CD8-positive, alpha-beta memory T cell (primary cell): ENCODE measurements around the gene EFTUD2. TPM values are rescaled to one million over a fixed set of nuclear protein-coding genes. Genes with fewer than 3 reads are reported as not detected.

ENCODE experiments used
- CTCF ChIA-PET: fragments of 350-600 bp; sonication (Branson Sonifier 250); formaldehyde crosslinking; loops from one replicate; lab custom pipeline; 2021; ENCODE audit warnings: antibody characterized with exemption; lab: Charles Lee
- POLR2A ChIA-PET: fragments of 350-600 bp; sonication (Branson Sonifier 250); formaldehyde crosslinking; loops from one replicate; lab custom pipeline; 2021; ENCODE audit warnings: antibody characterized with exemption; lab: Charles Lee
- DNase-seq, 5 donors: peaks; one replicate each; pipeline versions ENCODE4 v3.0.0 to v3.0.0-alpha.2; 2020 to 2022; ENCODE audit warnings: mixed read lengths in 1 of 5
- H3K27ac ChIP-seq: one replicate; pipeline ENCODE4 v1.7.0; 2013; ENCODE audit warnings: low read depth, mild to moderate bottlenecking, low read length, moderate library complexity
- H3K27me3 ChIP-seq: 2 replicates; pipeline ENCODE4 v1.7.0; 2013; ENCODE audit warnings: low read length, mild to moderate bottlenecking; ENCODE audit not compliant: insufficient read depth, poor library complexity, severe bottlenecking
- H3K36me3 ChIP-seq: 2 replicates; pipeline ENCODE4 v1.7.0; 2013; ENCODE audit warnings: mild to moderate bottlenecking, low read length, moderate library complexity; ENCODE audit not compliant: insufficient read depth
- H3K4me1 ChIP-seq: 2 replicates; pipeline ENCODE4 v1.7.0; 2013; ENCODE audit warnings: mild to moderate bottlenecking, low read length, moderate library complexity; ENCODE audit not compliant: insufficient read depth
- H3K4me3 ChIP-seq: 2 replicates; pipeline ENCODE4 v1.7.0; 2013; ENCODE audit warnings: mild to moderate bottlenecking, low read length
- H3K9me3 ChIP-seq: 2 replicates; pipeline ENCODE4 v1.7.0; 2013; ENCODE audit warnings: mild to moderate bottlenecking, low read length
- H3K27ac Mint-ChIP-seq, 8 donors: one replicate each; pipeline ENCODE4 v1.8.0; 2020 to 2021; ENCODE audit warnings: mixed read lengths in 8 of 8, mild to moderate bottlenecking in 6 of 8, inconsistent platforms in 3 of 8, moderate library complexity in 3 of 8
- H3K27me3 Mint-ChIP-seq, 2 donors: one replicate each; pipeline ENCODE4 v1.8.0; 2020 to 2021; ENCODE audit warnings: mixed read lengths in 2 of 2, mild to moderate bottlenecking in 1 of 2, moderate library complexity in 1 of 2
- H3K36me3 Mint-ChIP-seq, 3 donors: one replicate each; pipeline ENCODE4 v1.8.0; 2020 to 2021; ENCODE audit warnings: mixed read lengths in 3 of 3, inconsistent platforms in 1 of 3, mild to moderate bottlenecking in 1 of 3
- H3K4me1 Mint-ChIP-seq, 3 donors: one replicate each; pipeline ENCODE4 v1.8.0; 2020 to 2021; ENCODE audit warnings: mixed read lengths in 3 of 3, inconsistent platforms in 1 of 3, mild to moderate bottlenecking in 1 of 3
- H3K4me3 Mint-ChIP-seq, 7 donors: one replicate each; pipeline ENCODE4 v1.8.0; 2020 to 2021; ENCODE audit warnings: mixed read lengths in 7 of 7, mild to moderate bottlenecking in 6 of 7, moderate library complexity in 4 of 7, inconsistent platforms in 2 of 7
- H3K9me3 Mint-ChIP-seq, 5 donors: one replicate each; pipeline ENCODE4 v1.8.0; 2020 to 2022; ENCODE audit warnings: mixed read lengths in 5 of 5, mild to moderate bottlenecking in 3 of 5, moderate library complexity in 2 of 5, inconsistent platforms in 1 of 5
- polyA plus RNA-seq: library from polyadenylated mRNA; unstranded; fragments of 300-500 nt; fragmentation: Illumina TruSeq; gene quantifications from one replicate; pipeline ENCODE4 v1.2.3, GENCODE V29; 2021
- total RNA-seq, 2 experiments: library from RNA; stranded (reverse); gene quantifications; one replicate each; pipeline ENCODE4 v1.2.3, GENCODE V29; 2021

EFTUD2 gene
- total and polyA plus RNA-seq, 3 experiments from 2014 or later = 77.6 to 241 (median 229) TPM

DNA sequence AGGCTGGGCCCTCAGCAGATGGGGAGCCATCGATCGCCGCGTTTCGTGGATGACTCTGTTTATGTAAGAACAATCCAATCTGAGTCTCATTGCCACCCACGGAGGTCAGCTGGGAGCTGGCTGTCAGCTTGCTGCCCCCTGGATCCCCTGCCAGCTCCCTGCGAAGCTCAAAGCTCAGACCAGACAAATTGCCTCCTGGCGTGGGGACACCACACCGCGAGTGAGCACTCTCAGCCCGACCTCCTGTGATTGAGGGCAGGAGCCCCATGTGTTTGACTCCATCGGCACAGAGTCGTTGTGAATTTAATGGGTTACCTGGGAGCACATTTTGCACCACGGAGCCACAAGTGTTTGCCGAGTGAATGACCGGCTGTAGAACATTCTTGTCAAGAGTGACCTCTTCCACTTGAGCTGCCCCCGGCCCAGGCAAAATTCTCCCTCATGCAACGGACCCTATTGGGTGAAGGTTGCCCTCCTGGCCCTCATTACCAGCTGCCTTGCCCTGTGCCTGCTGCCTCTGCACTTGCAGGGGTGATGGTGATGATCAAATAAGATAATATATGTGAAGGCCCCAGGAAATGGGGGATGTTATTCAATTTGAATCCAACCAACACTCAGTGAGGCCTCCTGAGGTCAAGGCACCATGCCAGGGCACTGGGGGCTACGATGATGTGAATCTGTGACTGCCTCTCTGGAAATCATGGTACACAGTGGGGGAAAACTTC is 23.7 kb upstream of the EFTUD2 start:
- H3K9me3 ChIP-seq = no peaks in the 10 kb centered on the region
- peaks cover 2 to 21% of the 10 kb centered on the region in 2 donors for H3K27me3 Mint-ChIP-seq
- H3K36me3 ChIP-seq = no peaks in the 10 kb centered on the region
- DNase-seq = peak in 1 of 5 donors; percentile 30
- no peak overlapping the region for H3K27ac Mint-ChIP-seq
- H3K27me3 ChIP-seq = no peaks in the 10 kb centered on the region
- ChIA-PET POLR2A (no interaction called here), CTCF (interaction anchor here (1.4 to 5.6 kb wide), 2 partner anchors 98 to 275 kb away, joined by 3 to 45 read pairs; no protein-coding TSS in a partner anchor)
- H3K4me3 Mint-ChIP-seq = no peak overlapping the region
- no peak overlapping the region for H3K27ac ChIP-seq
- H3K4me3 ChIP-seq = no peak overlapping the region
- no peaks in the 10 kb centered on the region for H3K4me1 ChIP-seq
- no peaks in the 10 kb centered on the region for H3K4me1 Mint-ChIP-seq
- H3K36me3 Mint-ChIP-seq = no peaks in the 10 kb centered on the region
- H3K9me3 Mint-ChIP-seq = no peaks in the 10 kb centered on the region

GRCh38 chr17:44922136-44922535 is 22.9 kb upstream of the EFTUD2 start:
- Mint-ChIP-seq H3K36me3 (no peaks in the 10 kb centered on the region), H3K4me3 (no peak overlapping the region), H3K9me3 (no peaks in the 10 kb centered on the region), H3K27ac (peak overlapping the region in 1 of 8 donors; percentile 65), H3K27me3 (peaks cover 2 to 21% of the 10 kb centered on the region in 2 donors), H3K4me1 (no peaks in the 10 kb centered on the region)
- DNase-seq = no peak
- Histone ChIP-seq H3K4me3 (no peak overlapping the region), H3K27me3 (no peaks in the 10 kb centered on the region), H3K27ac (no peak overlapping the region), H3K36me3 (no peaks in the 10 kb centered on the region), H3K4me1 (no peaks in the 10 kb centered on the region), H3K9me3 (no peaks in the 10 kb centered on the region)
- POLR2A ChIA-PET = no interaction called here
- CTCF ChIA-PET = interaction anchor here (1.4 to 5.6 kb wide), 3 partner anchors 11 to 276 kb away, joined by 3 to 45 read pairs (median 10); no protein-coding TSS in a partner anchor

DNA sequence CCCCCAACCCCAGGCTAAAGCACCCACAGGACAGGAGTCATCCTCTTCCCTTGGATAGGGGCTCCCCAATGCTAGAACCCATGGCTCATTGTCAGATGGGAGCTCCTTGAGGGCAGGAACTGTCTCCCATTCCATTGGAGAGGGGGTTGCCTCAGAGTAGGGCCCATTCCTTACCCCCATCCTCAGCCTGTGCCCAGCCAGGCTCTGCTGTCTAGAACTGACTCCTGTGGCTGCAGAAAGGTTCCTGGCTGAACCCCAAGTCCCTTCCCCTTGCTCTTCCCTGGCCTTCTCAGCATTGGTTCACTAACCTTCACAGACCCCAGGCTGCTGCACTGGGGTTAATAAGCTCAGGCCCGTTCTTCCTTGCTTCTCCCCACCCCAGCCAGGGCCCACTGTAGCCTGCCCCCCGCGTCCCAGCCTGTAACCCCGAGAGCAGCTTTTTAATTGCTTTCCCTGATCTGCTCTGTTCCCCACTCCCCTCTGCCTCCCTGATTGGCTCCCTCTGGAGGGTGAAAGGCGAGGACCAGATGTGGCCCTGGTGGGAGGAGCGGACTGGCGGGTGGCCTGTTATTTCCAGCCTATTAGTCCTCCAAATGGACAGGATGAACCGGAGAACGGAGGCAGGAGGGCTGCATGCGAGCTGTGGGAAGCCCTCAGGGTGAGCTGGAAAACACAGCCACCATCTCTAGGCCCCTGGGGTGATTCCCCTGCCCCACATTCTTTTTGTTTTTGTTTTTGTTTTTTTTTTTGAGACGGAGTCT is 22.1 kb upstream of the EFTUD2 start:
- ChIA-PET CTCF (interaction anchor here (1.2 to 5.6 kb wide), 6 partner anchors 10 to 276 kb away, joined by 3 to 45 read pairs (median 6); no protein-coding TSS in a partner anchor), POLR2A (no interaction called here)
- Histone ChIP-seq H3K4me1 (no peaks in the 10 kb centered on the region), H3K27ac (no peak overlapping the region), H3K36me3 (no peaks in the 10 kb centered on the region), H3K9me3 (no peaks in the 10 kb centered on the region), H3K27me3 (no peaks in the 10 kb centered on the region), H3K4me3 (no peak overlapping the region)
- Mint-ChIP-seq H3K27ac (peak overlapping the region in 1 of 8 donors; percentile 65), H3K27me3 (peaks cover 2 to 21% of the 10 kb centered on the region in 2 donors), H3K9me3 (no peaks in the 10 kb centered on the region), H3K4me3 (peak overlapping the region in 1 of 7 donors; percentile 40), H3K4me1 (no peaks in the 10 kb centered on the region), H3K36me3 (no peaks in the 10 kb centered on the region)
- no peak for DNase-seq

DNA sequence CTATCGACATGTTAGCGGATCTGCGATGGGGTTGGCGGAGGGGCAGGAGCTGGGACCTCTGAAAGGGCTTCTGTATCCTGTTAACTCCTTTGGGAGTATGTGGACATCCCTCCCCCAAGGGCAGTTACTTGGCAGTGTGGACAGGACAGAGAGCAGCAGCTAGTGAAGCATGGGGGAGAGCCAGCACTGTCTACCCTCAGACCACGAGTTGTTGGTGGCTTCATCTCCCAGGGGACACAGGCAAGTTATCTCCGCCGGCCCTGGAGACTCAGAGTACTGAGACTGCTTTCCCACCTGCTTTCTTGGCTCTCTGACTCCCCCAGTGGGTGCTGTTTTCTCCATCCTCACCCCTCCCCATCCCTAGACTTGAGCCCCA is 21.3 kb upstream of the EFTUD2 start:
- no peak overlapping the region for H3K4me3 ChIP-seq
- no peaks in the 10 kb centered on the region for H3K4me1 ChIP-seq
- no peaks in the 10 kb centered on the region for H3K36me3 ChIP-seq
- H3K9me3 Mint-ChIP-seq = no peaks in the 10 kb centered on the region
- H3K27me3 Mint-ChIP-seq = peaks cover 2 to 21% of the 10 kb centered on the region in 2 donors
- no peak overlapping the region for H3K4me3 Mint-ChIP-seq
- no peak overlapping the region for H3K27ac Mint-ChIP-seq
- ChIA-PET POLR2A (no interaction called here), CTCF (interaction anchor here (0.6 to 5.6 kb wide), 13 partner anchors 10 to 215 kb away, joined by 3 to 45 read pairs (median 4); partner anchors contain the start of genes ACBD4, KIF18B and PLCD3)
- H3K4me1 Mint-ChIP-seq = no peaks in the 10 kb centered on the region
- H3K36me3 Mint-ChIP-seq = no peaks in the 10 kb centered on the region
- H3K27me3 ChIP-seq = no peaks in the 10 kb centered on the region
- no peak for DNase-seq
- no peaks in the 10 kb centered on the region for H3K9me3 ChIP-seq
- no peak overlapping the region for H3K27ac ChIP-seq

- Mint-ChIP-seq H3K27ac (peak overlapping the region in 1 of 8 donors; percentile 75), H3K9me3 (no peaks in the 10 kb centered on the region), H3K36me3 (no peaks in the 10 kb centered on the region), H3K27me3 (peaks cover 2 to 21% of the 10 kb centered on the region in 2 donors), H3K4me1 (no peaks in the 10 kb centered on the region), H3K4me3 (no peak overlapping the region)
- Histone ChIP-seq H3K27me3 (no peaks in the 10 kb centered on the region), H3K4me1 (no peaks in the 10 kb centered on the region), H3K9me3 (no peaks in the 10 kb centered on the region), H3K36me3 (no peaks in the 10 kb centered on the region), H3K4me3 (no peak overlapping the region), H3K27ac (no peak overlapping the region)
- POLR2A ChIA-PET = no interaction called here
- peak; percentile 17 to 70 (median 31) for DNase-seq
- CTCF ChIA-PET = interaction anchor here (0.6 to 5.6 kb wide), 13 partner anchors 9 to 215 kb away, joined by 3 to 45 read pairs (median 4); partner anchors contain the start of genes ACBD4, KIF18B and PLCD3
These were observed 20.8 kb upstream of the EFTUD2 start for GRCh38 chr17:44919885-44920564.

GRCh38 chr17:44919411-44919810 is 20.2 kb upstream of the EFTUD2 start:
- ChIA-PET CTCF (interaction anchor here (1.0 to 5.6 kb wide), 7 partner anchors 9 to 216 kb away, joined by 3 to 45 read pairs (median 4); partner anchors contain the start of genes ACBD4 and PLCD3), POLR2A (no interaction called here)
- Mint-ChIP-seq H3K27me3 (peaks cover under 1 to 25% of the 10 kb centered on the region in 2 donors), H3K4me1 (no peaks in the 10 kb centered on the region), H3K36me3 (no peaks in the 10 kb centered on the region), H3K9me3 (no peaks in the 10 kb centered on the region), H3K27ac (no peak overlapping the region), H3K4me3 (no peak overlapping the region)
- no peak for DNase-seq
- Histone ChIP-seq H3K27ac (no peak overlapping the region), H3K4me3 (no peak overlapping the region), H3K9me3 (no peaks in the 10 kb centered on the region), H3K27me3 (no peaks in the 10 kb centered on the region), H3K36me3 (no peaks in the 10 kb centered on the region), H3K4me1 (no peaks in the 10 kb centered on the region)

DNA sequence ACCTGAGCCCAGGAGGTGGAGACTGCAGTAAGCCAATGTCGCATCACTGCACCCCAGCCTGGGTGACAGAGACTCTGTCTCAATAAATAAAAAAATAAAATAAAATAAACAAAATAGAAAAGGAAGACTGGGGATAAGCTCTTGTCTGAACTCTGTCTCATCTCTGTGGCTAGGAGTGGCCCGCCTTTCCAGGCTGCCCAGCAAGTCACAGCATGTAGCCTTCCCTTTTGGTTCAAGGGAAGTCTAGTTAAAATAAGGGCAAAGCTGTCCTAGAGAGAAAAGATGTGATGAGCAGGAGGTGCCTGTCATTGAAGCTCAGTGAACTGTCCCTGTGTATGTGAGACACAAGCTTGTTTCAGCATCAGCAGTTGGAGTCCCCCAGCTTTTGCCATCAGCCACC is 18.8 kb upstream of the EFTUD2 start:
- no peaks in the 10 kb centered on the region for H3K36me3 Mint-ChIP-seq
- no peaks in the 10 kb centered on the region for H3K4me1 ChIP-seq
- POLR2A ChIA-PET = no interaction called here
- no peak overlapping the region for H3K27ac ChIP-seq
- no peaks in the 10 kb centered on the region for H3K9me3 Mint-ChIP-seq
- no peak for DNase-seq
- no peaks in the 10 kb centered on the region for H3K36me3 ChIP-seq
- CTCF ChIA-PET = interaction anchor here (0.7 to 1.8 kb wide), 3 partner anchors 102 to 280 kb away, joined by 3 to 4 read pairs (median 3); no protein-coding TSS in a partner anchor
- no peak overlapping the region for H3K4me3 Mint-ChIP-seq
- peaks cover 6 to 29% of the 10 kb centered on the region in 2 donors for H3K27me3 Mint-ChIP-seq
- H3K9me3 ChIP-seq = no peaks in the 10 kb centered on the region
- H3K27ac Mint-ChIP-seq = no peak overlapping the region
- no peak overlapping the region for H3K4me3 ChIP-seq
- no peaks in the 10 kb centered on the region for H3K27me3 ChIP-seq
- peaks cover 0 to 5% (median 5%) of the 10 kb centered on the region in 3 donors for H3K4me1 Mint-ChIP-seq
